Measurements from ENCODE around the gene CZIB.

The CZIB gene

GRCh38 chr1:53220171-53220961, at the start of gene CZIB:
CZIB (minus strand) TSS chr1:53220634; CDS start chr1:53220575, 59 bp downstream.
- in situ Hi-C loops (cut with MboI; ENCODE audit: low sequenced_read_pairs, unreplicated experiment): no loop called here
- TF ChIP-seq, protein P1, sequence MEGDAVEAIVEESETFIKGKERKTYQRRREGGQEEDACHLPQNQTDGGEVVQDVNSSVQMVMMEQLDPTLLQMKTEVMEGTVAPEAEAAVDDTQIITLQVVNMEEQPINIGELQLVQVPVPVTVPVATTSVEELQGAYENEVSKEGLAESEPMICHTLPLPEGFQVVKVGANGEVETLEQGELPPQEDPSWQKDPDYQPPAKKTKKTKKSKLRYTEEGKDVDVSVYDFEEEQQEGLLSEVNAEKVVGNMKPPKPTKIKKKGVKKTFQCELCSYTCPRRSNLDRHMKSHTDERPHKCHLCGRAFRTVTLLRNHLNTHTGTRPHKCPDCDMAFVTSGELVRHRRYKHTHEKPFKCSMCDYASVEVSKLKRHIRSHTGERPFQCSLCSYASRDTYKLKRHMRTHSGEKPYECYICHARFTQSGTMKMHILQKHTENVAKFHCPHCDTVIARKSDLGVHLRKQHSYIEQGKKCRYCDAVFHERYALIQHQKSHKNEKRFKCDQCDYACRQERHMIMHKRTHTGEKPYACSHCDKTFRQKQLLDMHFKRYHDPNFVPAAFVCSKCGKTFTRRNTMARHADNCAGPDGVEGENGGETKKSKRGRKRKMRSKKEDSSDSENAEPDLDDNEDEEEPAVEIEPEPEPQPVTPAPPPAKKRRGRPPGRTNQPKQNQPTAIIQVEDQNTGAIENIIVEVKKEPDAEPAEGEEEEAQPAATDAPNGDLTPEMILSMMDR (IDR thresholded peaks at IDR 0.05; ENCODE audit: borderline replicate concordance, control extremely low read depth, extremely low read depth, insufficient read depth, missing control alignments): no peak
- DNase-seq (ENCODE audit: low spot score): peak; percentile 96

- DNase-seq (ENCODE audit: low spot score): peak; percentile 17
- in situ Hi-C loops (cut with MboI; ENCODE audit: low sequenced_read_pairs, unreplicated experiment): no loop called here
- TF ChIP-seq, protein P1 (IDR thresholded peaks at IDR 0.05; ENCODE audit: borderline replicate concordance, control extremely low read depth, extremely low read depth, insufficient read depth, missing control alignments): no peak
Observed at GRCh38 chr1:53270107-53270506, 49.7 kb upstream of the CZIB start.

- TF ChIP-seq, protein P1 (IDR thresholded peaks at IDR 0.05; ENCODE audit: borderline replicate concordance, control extremely low read depth, extremely low read depth, insufficient read depth, missing control alignments): no peak
- no peak for DNase-seq (ENCODE audit: low spot score)
- in situ Hi-C loops (cut with MboI; ENCODE audit: low sequenced_read_pairs, unreplicated experiment): no loop called here
Observed at GRCh38 chr1:53267761-53268160, 47.3 kb upstream of the CZIB start.

DNA sequence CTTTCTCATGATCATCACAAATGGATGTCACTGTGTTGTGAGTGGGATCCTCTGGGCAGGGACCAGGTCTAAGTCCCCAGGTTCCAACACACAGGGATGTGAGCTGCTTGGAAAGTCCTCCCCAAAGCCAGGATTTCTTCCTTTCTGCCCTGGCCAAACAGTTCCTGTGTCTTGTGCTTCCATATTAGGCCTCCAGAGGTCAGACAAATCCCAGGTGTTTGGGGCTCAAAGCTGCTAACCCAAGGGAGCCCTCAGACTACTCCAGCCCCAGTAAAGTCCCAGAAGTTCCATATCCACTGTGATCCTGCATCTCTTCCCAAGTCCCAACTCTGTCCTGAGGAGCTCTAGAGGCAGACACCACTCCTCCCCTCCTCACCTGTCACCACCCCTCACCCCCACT, 45.6 kb upstream of the CZIB start:
- DNase-seq (ENCODE audit: low spot score): no peak
- in situ Hi-C loops (cut with MboI; ENCODE audit: low sequenced_read_pairs, unreplicated experiment): no loop called here
- TF ChIP-seq, protein P1 (IDR thresholded peaks at IDR 0.05; ENCODE audit: borderline replicate concordance, control extremely low read depth, extremely low read depth, insufficient read depth, missing control alignments): peak; percentile 27

DNA sequence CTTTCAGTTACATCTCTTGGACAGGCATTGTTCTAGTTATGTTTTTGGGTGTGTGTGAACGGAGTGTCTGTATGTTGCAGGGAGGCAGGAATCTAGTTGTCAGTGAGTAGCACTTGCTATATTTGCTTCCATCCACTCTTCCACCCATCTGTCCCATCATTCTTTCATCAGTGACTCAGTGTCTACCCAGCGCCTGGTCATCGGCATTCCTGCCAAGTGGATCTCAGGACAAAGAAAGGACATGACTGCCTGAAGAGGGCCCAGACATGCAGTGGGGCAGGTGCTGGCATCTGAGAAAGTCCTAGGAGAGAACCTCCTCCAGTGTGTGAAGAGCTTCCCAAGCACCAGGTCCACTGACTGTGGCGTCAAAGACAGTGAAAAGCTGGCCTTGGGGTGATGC, 45.1 kb upstream of the CZIB start:
- TF ChIP-seq, protein P1 (IDR thresholded peaks at IDR 0.05; ENCODE audit: borderline replicate concordance, control extremely low read depth, extremely low read depth, insufficient read depth, missing control alignments): no peak
- DNase-seq (ENCODE audit: low spot score): no peak
- in situ Hi-C loops (cut with MboI; ENCODE audit: low sequenced_read_pairs, unreplicated experiment): no loop called here

DNA sequence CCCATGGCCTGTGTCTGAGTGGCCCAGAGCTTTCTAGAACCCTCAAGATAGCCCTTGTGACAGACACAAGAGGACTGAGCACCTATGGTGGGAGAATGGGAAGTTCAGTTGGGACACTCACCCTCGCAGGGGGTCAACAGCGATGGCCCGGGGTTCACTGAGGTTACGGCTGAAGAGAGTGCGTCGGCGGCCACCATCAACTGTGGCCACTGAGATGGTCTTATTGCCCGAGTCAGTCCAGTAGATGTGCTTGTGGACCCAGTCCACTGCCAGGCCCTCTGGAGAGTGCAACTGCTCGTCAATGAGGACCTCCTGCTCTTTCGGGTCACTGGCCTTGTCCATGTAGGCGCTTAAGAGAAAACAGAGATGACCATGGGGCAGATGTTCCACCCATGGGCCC, 43.6 kb upstream of the CZIB start:
- no peak for DNase-seq (ENCODE audit: low spot score)
- in situ Hi-C loops (cut with MboI; ENCODE audit: low sequenced_read_pairs, unreplicated experiment): no loop called here
- TF ChIP-seq, protein P1 (IDR thresholded peaks at IDR 0.05; ENCODE audit: borderline replicate concordance, control extremely low read depth, extremely low read depth, insufficient read depth, missing control alignments): no peak
